HEK293 (cell line): ENCODE data around the gene CCDC142.
A peak's percentile ranks its signal among the peaks of the same experiment; 100 is the strongest.

Source experiments
- BCL11A ChIP-seq: fragments of 450-650 bp; formaldehyde crosslinking; IDR thresholded peaks from 2 replicates; pipeline ENCODE4 v1.5.1; 2016; ENCODE audit warnings: low read depth, missing biosample characterization, missing genetic modification characterization
- FEZF1 ChIP-seq: fragments of 450-650 bp; formaldehyde crosslinking; IDR thresholded peaks from 2 replicates; pipeline ENCODE4 v1.5.1; 2016; ENCODE audit warnings: missing biosample characterization, missing genetic modification characterization
- GFI1B ChIP-seq: fragments of 450-650 bp; formaldehyde crosslinking; IDR thresholded peaks from 2 replicates; pipeline ENCODE4 v1.5.1; 2016; ENCODE audit warnings: missing biosample characterization, missing genetic modification characterization
- INSM2 ChIP-seq: fragments of 450-650 bp; formaldehyde crosslinking; IDR thresholded peaks from 2 replicates; pipeline ENCODE4 v1.5.1; 2016; ENCODE audit warnings: missing biosample characterization, missing genetic modification characterization
- PBX3 ChIP-seq: sonication (generic); formaldehyde crosslinking; IDR thresholded peaks from 2 replicates; pipeline ENCODE4 v1.8.1; 2022; ENCODE audit warnings: mild to moderate bottlenecking, moderate library complexity, missing genetic modification reagents
- PRDM4 ChIP-seq: fragments of 450-650 bp; formaldehyde crosslinking; IDR thresholded peaks from 2 replicates; pipeline ENCODE4 v1.5.1; 2017; ENCODE audit warnings: missing biosample characterization, missing genetic modification characterization
- RBAK ChIP-seq: fragments of 450-650 bp; formaldehyde crosslinking; IDR thresholded peaks from 2 replicates; pipeline ENCODE4 v1.5.1; 2016; ENCODE audit warnings: missing biosample characterization, missing genetic modification characterization
- SP7 ChIP-seq: fragments of 450-650 bp; formaldehyde crosslinking; IDR thresholded peaks from 2 replicates; pipeline ENCODE4 v1.5.1; 2016; ENCODE audit warnings: missing biosample characterization, missing genetic modification characterization
- TSHZ1 ChIP-seq: fragments of 450-650 bp; formaldehyde crosslinking; IDR thresholded peaks from 2 replicates; pipeline ENCODE4 v1.5.1; 2016; ENCODE audit warnings: missing biosample characterization, missing genetic modification characterization, borderline replicate concordance
- YY1 ChIP-seq: fragments of 450-650 bp; formaldehyde crosslinking; IDR thresholded peaks from 2 replicates; pipeline ENCODE4 v1.5.1; 2018; ENCODE audit warnings: missing biosample characterization, missing genetic modification characterization
- ZBTB1 ChIP-seq: fragments of 450-650 bp; formaldehyde crosslinking; IDR thresholded peaks from 2 replicates; pipeline ENCODE4 v1.5.1; 2016; ENCODE audit warnings: missing biosample characterization, missing genetic modification characterization
- ZNF114 ChIP-seq: fragments of 450-650 bp; formaldehyde crosslinking; IDR thresholded peaks from 2 replicates; pipeline ENCODE4 v1.5.0; 2017; ENCODE audit warnings: missing biosample characterization, missing genetic modification characterization
- ZNF133 ChIP-seq: fragments of 450-650 bp; formaldehyde crosslinking; IDR thresholded peaks from 2 replicates; pipeline ENCODE4 v1.5.1; 2016; ENCODE audit warnings: missing biosample characterization, missing genetic modification characterization
- ZNF184 ChIP-seq: fragments of 450-650 bp; IDR thresholded peaks from 2 replicates; pipeline ENCODE4 v1.5.1; 2018; ENCODE audit warnings: missing biosample characterization, mild to moderate bottlenecking, missing genetic modification characterization
- ZNF2 ChIP-seq: fragments of 450-650 bp; formaldehyde crosslinking; IDR thresholded peaks from 2 replicates; pipeline ENCODE4 v1.5.1; 2016; ENCODE audit warnings: missing biosample characterization, missing genetic modification characterization
- ZNF214 ChIP-seq: fragments of 450-650 bp; formaldehyde crosslinking; IDR thresholded peaks from 2 replicates; pipeline ENCODE4 v1.5.1; 2017; ENCODE audit warnings: missing biosample characterization, mild to moderate bottlenecking, missing genetic modification characterization, borderline replicate concordance
- ZNF302 ChIP-seq: fragments of 450-650 bp; formaldehyde crosslinking; IDR thresholded peaks from 2 replicates; pipeline ENCODE4 v1.5.1; 2016; ENCODE audit warnings: missing biosample characterization, missing genetic modification characterization, low read depth
- ZNF366 ChIP-seq: fragments of 450-650 bp; formaldehyde crosslinking; conservative IDR thresholded peaks from 2 replicates; pipeline ENCODE4 v1.5.1; 2016; ENCODE audit warnings: missing biosample characterization, missing genetic modification characterization
- ZNF404 ChIP-seq: fragments of 450-650 bp; formaldehyde crosslinking; IDR thresholded peaks from 2 replicates; pipeline ENCODE4 v1.5.1; 2017; ENCODE audit warnings: missing biosample characterization, missing genetic modification characterization
- ZNF510 ChIP-seq: fragments of 450-650 bp; formaldehyde crosslinking; IDR thresholded peaks from 2 replicates; pipeline ENCODE4 v1.5.1; 2018; ENCODE audit warnings: mild to moderate bottlenecking, missing genetic modification characterization, missing biosample characterization; ENCODE audit not compliant: insufficient replicate concordance
- ZNF529 ChIP-seq: fragments of 450-650 bp; formaldehyde crosslinking; IDR thresholded peaks from 2 replicates; pipeline ENCODE4 v1.5.1; 2017; ENCODE audit warnings: missing genetic modification characterization, missing biosample characterization; ENCODE audit not compliant: insufficient replicate concordance
- ZNF560 ChIP-seq: fragments of 450-650 bp; formaldehyde crosslinking; IDR thresholded peaks from 2 replicates; pipeline ENCODE4 v1.5.1; 2017; ENCODE audit warnings: missing biosample characterization, missing genetic modification characterization, borderline replicate concordance
- ZNF645 ChIP-seq: fragments of 450-650 bp; formaldehyde crosslinking; IDR thresholded peaks from 2 replicates; pipeline ENCODE4; 2016; ENCODE audit warnings: missing biosample characterization, missing genetic modification characterization
- ZNF692 ChIP-seq: fragments of 450-650 bp; formaldehyde crosslinking; IDR thresholded peaks from 2 replicates; pipeline ENCODE4 v1.5.1; 2016; ENCODE audit warnings: missing biosample characterization, missing genetic modification characterization
- ZNF701 ChIP-seq: fragments of 450-650 bp; formaldehyde crosslinking; IDR thresholded peaks from 2 replicates; pipeline ENCODE4 v1.5.1; 2016; ENCODE audit warnings: missing biosample characterization, missing genetic modification characterization
- ZNF768 ChIP-seq: fragments of 450-650 bp; formaldehyde crosslinking; IDR thresholded peaks from 2 replicates; pipeline ENCODE4 v1.5.1; 2018; ENCODE audit warnings: missing biosample characterization, mild to moderate bottlenecking, missing genetic modification characterization
- ZNF777 ChIP-seq: fragments of 450-650 bp; formaldehyde crosslinking; IDR thresholded peaks from 2 replicates; pipeline ENCODE4 v1.5.1; 2017; ENCODE audit warnings: missing biosample characterization, missing genetic modification characterization, borderline replicate concordance
- ZSCAN16 ChIP-seq: fragments of 450-650 bp; formaldehyde crosslinking; IDR thresholded peaks from 2 replicates; pipeline ENCODE4 v1.5.1; 2016; ENCODE audit warnings: missing biosample characterization, missing genetic modification characterization

CCDC142 gene

GRCh38 chr2:74472086-74472944 lies 10.5 kb downstream of the CCDC142 start, which contains the start of gene MRPL53 (continued):
- TF ChIP-seq TSHZ1 (no peak), ZNF133 (tag by site-specific recombination) (no peak), ZBTB1 (no peak), ZNF701 (no peak), ZNF529 (tag by site-specific recombination) (no peak), FEZF1 (tag by site-specific recombination) (no peak), ZNF768 (tag by site-specific recombination) (no peak), PBX3 (CRISPR knock-in tag) (peak; percentile 96), PRDM4 (tag by site-specific recombination) (no peak), ZNF404 (tag by site-specific recombination) (no peak), ZNF510 (tag by site-specific recombination) (no peak), ZNF214 (tag by site-specific recombination) (no peak), ZNF645 (tag by site-specific recombination) (no peak), YY1 (tag by site-specific recombination) (peak; percentile 93), GFI1B (tag by site-specific recombination) (no peak), ZSCAN16 (tag by site-specific recombination) (no peak), ZNF560 (tag by site-specific recombination) (no peak), ZNF302 (tag by site-specific recombination) (no peak), ZNF2 (tag by site-specific recombination) (peak; percentile 91), ZNF692 (tag by site-specific recombination) (peak; percentile 66; the same call in 1 of the 2 replicates), ZNF114 (tag by site-specific recombination) (no peak), SP7 (peak; percentile 45; the same call in 1 of the 2 replicates), ZNF777 (tag by site-specific recombination) (0 out of 2 replicates have a peak, but pooled peaks have one; percentile 41), INSM2 (tag by site-specific recombination) (no peak), ZNF366 (tag by site-specific recombination) (peak; percentile 40; the same call in 1 of the 2 replicates), RBAK (tag by site-specific recombination) (no peak), BCL11A (tag by site-specific recombination) (no peak), ZNF184 (tag by site-specific recombination) (no peak)
